ENCODE data around the gene ST3GAL5.
"Not testable (repeated sequence)": the region's sequence is repeated elsewhere in the genome, so short reads cannot be mapped to it uniquely, and the experiment has no call there.

The ST3GAL5 gene

DNA sequence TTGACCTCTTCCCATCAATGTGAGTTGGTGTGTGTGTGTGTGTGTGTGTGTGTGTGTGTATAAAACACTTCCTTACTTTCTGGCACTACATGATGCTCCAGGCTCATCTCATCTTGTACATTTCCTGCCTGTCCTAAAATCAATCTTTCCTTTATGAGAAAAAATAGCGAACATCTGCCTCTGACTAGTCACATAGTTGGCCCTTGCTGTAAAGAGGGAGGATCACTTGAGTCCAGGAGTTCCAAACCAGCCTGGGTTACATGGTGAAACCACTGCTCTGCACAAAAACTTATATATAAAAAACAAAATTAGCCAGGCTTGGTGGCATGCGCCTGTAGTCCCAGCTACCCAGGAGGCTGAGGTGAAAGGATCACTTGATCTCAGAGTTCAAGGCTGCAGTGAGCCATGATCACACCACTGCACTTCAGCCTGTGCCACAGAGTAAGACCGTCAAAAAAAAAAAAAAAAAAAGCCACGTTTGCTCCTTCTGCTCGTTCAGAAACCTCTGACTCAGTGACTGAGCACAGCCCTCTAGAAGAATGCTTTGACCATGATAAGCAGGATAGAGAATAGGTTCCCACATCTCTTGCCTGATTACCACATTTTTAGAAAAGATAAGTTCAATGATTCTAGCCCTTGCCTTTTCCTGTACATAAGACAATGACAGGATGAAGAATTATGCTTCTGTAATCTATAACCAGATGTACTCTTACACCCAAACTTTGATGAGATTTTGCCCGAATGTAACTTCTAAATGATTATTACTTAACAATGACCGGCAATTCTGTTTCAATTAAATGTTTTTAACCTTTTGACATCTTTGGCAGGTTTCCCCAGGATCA is 45.2 kb upstream of the ST3GAL5 start:
- peak; percentile 22 for DNase-seq (ENCODE audit: low read depth)
- no peak overlapping the region for H3K4me3 ChIP-seq (ENCODE audit: low read length)
- TF ChIP-seq, protein P1, sequence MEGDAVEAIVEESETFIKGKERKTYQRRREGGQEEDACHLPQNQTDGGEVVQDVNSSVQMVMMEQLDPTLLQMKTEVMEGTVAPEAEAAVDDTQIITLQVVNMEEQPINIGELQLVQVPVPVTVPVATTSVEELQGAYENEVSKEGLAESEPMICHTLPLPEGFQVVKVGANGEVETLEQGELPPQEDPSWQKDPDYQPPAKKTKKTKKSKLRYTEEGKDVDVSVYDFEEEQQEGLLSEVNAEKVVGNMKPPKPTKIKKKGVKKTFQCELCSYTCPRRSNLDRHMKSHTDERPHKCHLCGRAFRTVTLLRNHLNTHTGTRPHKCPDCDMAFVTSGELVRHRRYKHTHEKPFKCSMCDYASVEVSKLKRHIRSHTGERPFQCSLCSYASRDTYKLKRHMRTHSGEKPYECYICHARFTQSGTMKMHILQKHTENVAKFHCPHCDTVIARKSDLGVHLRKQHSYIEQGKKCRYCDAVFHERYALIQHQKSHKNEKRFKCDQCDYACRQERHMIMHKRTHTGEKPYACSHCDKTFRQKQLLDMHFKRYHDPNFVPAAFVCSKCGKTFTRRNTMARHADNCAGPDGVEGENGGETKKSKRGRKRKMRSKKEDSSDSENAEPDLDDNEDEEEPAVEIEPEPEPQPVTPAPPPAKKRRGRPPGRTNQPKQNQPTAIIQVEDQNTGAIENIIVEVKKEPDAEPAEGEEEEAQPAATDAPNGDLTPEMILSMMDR (conservative IDR thresholded peaks at IDR 0.05; ENCODE audit: low read depth, low read length): no peak

DNA sequence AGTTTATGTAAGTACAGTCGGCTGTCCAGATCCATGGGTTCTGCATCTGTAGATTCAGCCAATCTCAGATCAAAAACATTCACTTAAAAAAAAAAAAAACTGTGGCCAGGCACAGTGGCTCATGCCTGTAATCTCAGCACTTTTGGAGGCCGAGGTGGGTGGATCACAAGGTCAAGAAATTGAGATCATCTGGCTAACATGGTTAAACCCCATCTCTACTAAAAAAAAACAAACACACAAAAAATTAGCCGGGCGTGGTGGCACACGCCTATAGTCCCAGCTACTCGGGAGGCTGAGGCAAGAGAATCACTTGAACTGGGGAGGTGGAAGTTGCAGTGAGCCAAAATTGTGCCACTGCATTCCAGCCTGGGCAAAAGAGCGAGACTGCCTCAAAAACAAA is 42.4 kb upstream of the ST3GAL5 start:
- DNase-seq (ENCODE audit: low read depth); H3K4me3 ChIP-seq (ENCODE audit: low read length): not testable (repeated sequence)

DNA sequence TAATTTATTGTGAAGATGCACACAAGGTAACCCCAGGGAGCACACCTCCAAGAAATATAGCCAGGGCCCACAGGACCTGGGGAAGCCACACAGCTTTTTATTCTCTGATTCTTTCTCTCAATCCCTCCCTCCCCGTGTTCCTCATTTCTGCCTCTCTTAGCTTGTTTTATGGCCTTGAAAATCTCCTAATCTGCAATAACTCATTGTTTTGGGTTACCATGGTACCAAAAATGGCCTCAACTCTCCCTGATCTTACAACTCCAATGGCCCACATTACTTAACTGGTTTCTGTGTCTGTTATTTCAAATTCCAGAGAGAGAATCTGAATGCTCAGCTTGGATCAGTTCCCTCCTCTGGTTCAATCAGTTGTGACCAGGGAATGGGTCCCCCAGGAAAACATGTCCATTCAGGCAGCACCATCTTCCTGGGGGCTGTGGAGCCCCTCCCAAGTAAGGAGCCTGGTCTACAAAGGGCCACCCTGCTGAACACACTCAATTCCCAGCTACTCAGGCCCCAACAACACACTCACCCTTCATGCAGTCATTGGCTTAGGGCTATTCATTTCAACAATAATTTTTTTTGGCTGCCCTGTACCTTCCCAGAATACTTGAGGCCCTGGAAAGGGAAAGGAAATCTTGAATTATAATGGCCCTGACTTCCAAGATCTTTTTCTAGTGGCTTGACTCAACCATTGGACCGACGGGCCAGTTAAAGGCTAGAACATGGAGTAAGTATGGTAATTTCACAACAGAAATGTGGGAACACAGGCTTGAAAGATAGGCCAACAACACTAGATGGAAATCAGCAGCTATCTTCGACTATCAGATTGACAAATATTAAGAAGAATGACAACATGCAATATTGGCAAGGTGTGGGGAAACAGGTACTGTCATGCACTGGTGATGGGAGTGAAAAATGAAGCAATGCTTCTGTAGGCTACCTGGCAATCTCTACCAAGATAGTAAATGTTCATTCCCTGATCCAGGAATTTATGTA is 41.6 kb upstream of the ST3GAL5 start:
- no peak for DNase-seq (ENCODE audit: low read depth)
- H3K4me3 ChIP-seq (ENCODE audit: low read length): no peak overlapping the region
- TF ChIP-seq, protein P1 (conservative IDR thresholded peaks at IDR 0.05; ENCODE audit: low read depth, low read length): no peak

DNA sequence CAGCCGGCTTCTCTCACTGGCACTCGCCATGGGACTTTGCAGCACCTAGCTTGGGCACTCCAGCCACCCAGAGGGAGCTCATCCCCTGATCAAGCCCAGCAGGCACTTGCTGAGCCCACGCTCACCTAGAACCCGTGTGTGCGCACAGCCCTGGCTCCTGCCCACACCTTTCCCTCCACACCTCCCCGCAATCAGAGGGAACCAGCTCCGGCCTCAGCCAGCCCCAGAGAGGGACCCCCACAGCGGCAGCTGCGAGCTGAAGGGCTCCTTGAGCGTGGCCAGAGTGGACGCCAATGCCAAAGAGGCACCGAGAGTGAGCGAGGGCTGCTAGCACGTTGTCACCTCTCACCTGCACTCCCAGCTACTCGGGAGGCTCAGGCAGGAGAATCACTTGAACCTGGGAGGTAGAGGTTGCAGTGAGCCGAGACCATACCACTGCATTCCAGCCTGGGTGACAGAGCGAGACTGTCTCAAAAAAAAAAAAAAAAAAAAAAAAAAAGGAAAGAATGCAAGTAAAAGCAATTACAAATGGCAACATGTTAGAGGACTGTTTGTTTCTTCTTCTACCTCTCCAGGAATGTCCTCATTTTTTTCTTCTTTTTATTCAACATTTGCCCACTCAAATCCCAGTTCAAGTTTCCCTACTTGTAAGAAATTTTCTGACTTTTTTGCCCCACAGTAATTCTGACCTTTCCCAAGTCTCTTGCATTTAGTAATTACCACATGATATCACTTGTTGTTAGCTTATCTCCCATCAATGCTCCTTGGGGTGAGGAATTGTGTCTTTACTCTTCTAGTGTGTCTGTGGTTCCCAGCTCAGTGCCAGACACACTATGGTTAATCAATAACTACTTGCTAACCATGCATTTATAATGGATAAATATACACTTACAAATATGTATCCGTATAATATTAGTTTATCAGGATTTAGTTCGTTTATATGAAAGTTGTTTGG is 40.6 kb upstream of the ST3GAL5 start:
- TF ChIP-seq, protein P1 (conservative IDR thresholded peaks at IDR 0.05; ENCODE audit: low read depth, low read length): no peak
- DNase-seq (ENCODE audit: low read depth): no peak
- H3K4me3 ChIP-seq (ENCODE audit: low read length): no peak overlapping the region

DNA sequence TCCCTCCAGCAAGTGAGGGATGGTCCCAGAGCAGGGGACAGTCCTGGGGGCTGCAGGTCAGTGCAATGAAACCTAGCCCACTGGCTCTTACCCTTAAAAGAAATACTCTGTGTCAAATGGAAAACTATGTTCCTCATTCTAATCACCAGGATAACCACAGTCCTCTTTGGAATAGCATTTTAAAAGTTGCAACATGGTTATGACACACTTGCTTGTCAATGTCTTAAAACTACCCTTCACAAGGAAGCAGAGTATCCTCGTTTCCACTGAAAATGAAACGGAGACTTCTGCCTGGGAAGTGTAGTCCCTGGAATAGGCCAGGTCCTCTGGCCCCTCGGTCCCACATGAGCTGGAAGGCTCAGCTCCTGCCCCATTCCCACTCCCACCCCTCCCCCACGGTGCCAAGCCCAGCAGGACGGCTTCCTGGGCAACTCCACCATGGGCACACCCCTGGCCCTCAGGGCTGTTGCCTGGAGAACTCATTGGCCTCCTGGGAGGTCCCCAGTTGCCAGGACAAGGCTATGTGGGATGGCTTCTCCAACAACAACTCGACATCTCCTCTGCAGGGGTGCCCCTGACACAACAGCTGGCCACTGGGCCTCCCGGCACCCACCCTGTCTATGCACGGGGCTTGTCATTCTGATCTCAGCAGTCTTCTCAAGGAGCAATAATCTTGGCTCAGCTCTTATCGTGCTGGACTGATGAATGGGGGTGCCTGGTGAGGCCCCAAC is 38.3 kb upstream of the ST3GAL5 start:
- no peak overlapping the region for H3K4me3 ChIP-seq (ENCODE audit: low read length)
- no peak for DNase-seq (ENCODE audit: low read depth)
- TF ChIP-seq, protein P1 (conservative IDR thresholded peaks at IDR 0.05; ENCODE audit: low read depth, low read length): no peak

DNA sequence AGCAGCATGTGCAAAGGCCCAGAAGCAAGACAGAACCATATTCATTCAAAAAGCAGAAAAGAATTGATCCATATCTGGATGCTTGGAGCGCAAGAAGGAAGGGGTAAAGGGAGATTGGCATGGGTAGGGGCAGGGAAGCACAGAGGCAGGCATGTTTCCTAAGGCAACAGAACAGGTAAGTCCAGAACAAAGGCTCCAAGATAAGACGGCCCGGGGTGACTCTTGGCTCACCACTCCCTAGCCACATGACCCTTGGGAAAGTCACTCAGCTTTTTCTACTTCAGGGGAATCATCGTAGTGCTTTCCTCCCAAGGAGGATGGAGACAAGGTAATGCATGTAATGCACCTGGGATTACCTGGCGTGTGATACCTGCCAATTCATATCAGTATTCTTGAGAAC is 37.7 kb upstream of the ST3GAL5 start:
- H3K4me3 ChIP-seq (ENCODE audit: low read length): no peak overlapping the region
- DNase-seq (ENCODE audit: low read depth): no peak
- TF ChIP-seq, protein P1 (conservative IDR thresholded peaks at IDR 0.05; ENCODE audit: low read depth, low read length): no peak
